T47D (cell line): Measurements from ENCODE around the gene LMBR1.
A peak's percentile ranks its signal among the peaks of the same experiment; 100 is the strongest.
"Not testable (repeated sequence)": the region's sequence is repeated elsewhere in the genome, so short reads cannot be mapped to it uniquely, and the experiment has no call there.

Source experiments
- DNase-seq, 2 experiments: peaks; one replicate each; pipeline versions ENCODE4 v3.0.0 to v3.0.0-alpha.2; 2011 to 2012; ENCODE audit warnings: low read depth in 1 of 2, low spot score in 1 of 2
- JUND ChIP-seq: IDR thresholded peaks from 2 replicates; pipeline ENCODE4 v1.6.1; 2012; ENCODE audit warnings: low read depth
- in situ Hi-C: cut with HindIII; loops from 2 replicates; pipeline ENCODE4 v1.10.0; 2016; ENCODE audit warnings: low sequenced_read_pairs, low pct_unique_long_range_greater_than_20kb

Gene LMBR1

DNA sequence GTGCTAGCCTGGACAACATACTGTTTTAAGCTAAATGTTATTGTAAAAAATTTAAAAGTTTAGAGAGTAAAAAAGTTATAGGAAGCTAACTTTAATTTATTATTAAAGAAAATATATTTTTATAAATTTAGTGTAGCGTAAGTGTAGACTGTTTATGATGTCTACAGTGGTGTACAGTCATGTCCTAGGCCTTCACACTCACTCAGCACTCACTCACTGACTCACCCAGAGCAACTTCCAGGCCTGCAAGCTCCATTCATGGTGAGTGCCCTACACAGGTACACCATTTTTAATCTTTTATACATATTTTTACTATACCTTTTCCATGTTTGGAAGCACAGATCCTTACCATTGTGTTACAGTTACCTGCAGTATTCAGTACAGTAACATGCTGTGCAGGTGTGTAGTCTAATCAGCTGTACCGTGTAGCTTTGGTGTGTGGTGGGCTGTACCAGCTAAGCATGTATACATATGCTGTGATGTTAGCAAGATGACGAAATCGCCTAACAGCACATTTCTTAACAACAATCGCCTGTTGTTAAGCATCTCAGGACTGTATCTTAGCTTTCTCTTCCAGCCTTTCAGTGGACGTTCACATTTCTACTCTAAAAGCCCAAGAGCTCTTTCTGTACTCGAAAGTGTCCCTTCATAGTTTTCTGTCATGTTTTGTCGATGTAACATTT is 240.0 kb downstream of the LMBR1 start:
- in situ Hi-C loops, result no loop called here
- no peak for DNase-seq
- TF ChIP-seq JUND, result no peak

DNA sequence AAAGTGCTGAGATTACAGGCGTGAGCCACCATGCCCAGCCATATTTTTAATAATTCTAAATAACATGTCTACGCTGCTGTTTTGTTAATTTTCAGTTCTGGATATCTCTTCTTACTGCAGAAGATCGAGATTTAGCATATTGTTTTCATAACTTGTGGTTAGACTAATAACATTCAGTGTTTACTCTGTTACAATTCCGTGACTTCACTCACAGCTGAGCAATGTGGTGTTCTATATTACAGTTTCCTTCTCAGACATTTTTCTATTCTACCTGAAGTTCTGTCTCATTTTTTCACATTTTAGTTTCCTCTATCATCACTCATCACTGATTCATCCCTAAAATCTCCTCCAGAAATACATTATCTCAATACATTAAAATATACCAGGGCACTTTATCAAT is 241.5 kb downstream of the LMBR1 start:
- no peak for TF ChIP-seq JUND
- in situ Hi-C loops, result no loop called here
- DNase-seq, result no peak

DNA sequence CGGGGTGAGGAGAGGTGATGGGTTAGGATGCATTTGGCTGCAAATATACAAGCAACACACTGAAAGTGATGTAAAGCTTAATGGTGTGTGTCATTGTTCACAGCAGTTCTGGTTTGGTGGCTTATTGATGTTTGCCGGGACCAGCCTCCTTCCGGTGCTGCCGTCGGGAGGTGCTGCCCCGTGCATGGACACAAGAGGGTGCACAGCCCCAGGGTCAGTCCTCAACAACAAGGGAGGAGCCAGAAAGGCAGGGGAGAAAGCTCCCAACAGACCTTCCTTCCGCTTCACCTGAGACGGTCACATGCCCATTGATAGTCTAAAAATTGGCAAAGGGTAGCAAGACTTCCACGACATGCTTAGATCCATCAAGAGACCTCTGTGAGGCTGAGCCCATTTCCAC is 242.9 kb downstream of the LMBR1 start:
- in situ Hi-C loops, result no loop called here
- no peak for TF ChIP-seq JUND
- peak in 1 of 2 experiments; percentile 52 for DNase-seq

DNA sequence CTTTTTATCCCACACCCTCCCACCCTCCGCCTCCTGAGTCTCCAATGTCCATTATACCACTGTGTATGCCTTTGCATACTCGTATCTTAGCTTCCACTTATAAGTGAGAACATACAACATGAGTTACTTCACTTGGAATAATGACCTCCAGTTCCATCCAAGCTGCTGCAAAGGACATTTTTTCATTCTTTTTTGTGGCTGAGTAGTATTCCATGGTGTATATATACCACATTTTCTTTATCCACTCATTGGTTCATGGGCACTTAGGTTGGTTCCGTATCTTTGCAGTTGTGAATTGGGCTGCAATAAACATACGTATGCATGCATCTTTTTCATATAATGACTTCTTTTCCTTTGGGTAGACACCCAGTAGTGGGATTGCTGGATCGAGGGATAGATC is 245.7 kb downstream of the LMBR1 start:
- in situ Hi-C loops, DNase-seq: not testable (repeated sequence)

DNA sequence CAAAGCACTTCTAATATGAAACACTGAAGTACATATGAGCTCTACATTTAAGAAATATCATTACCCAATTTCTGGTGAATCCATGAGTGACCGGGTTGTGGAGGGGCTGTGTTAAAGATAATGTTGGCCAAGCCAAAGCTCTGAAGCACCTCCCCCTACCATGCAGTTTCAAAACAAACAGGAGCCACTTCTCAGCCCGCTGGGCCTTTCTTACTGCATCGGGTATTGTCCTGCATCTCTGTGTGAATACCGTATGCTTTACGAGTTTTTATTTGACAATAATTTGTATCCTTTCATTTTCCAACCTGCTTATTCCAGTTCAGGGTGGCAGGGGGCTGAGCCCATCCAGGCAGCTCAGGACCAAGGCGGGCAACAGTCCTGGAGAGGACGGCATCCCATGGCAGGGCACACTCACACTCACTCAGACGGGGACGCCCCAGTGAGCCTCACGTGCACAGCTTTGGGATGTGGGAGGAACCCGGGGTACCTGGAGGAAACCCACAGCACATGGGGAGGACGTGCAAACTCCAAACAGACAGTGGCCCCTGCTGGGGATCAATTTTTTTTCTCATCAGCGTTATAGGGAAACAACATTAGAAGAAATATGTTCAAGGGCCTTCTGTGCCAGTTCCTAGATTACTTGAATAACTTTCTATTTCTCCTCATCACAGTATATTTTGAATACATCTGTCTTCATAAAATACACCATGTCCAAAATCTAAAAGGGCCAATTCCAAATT is 250.5 kb downstream of the LMBR1 start:
- no peak for DNase-seq
- in situ Hi-C loops, result no loop called here
- TF ChIP-seq JUND, result no peak

DNA sequence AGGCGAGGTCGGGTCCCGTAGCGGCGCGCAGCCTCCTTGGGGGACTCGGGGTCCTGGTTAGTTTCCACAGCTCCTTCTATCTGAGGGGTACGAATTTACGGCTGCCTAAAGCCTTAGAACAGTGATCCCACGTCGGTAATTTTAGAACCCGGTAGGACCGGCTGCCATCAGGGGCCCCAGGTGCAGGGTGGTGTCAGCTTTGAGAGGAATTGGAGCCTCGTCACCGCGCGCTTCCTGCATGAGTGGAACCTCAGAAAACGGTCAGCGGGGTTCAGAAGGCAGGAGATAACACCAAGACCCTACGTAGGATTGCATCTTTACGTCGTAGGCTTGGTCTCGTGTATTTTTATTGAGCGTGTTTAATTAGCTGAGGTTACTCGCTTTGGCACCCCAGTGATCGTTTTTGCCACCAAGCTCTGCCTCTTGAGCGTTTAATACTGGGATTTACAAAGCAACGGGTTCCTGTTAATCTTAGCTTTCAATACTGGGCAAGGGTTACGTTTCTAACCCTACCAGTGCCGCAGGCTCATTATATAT is 252.0 kb downstream of the LMBR1 start:
- peak; percentile 23 to 38 for DNase-seq
- TF ChIP-seq JUND, result no peak
- in situ Hi-C loops, result no loop called here

DNA sequence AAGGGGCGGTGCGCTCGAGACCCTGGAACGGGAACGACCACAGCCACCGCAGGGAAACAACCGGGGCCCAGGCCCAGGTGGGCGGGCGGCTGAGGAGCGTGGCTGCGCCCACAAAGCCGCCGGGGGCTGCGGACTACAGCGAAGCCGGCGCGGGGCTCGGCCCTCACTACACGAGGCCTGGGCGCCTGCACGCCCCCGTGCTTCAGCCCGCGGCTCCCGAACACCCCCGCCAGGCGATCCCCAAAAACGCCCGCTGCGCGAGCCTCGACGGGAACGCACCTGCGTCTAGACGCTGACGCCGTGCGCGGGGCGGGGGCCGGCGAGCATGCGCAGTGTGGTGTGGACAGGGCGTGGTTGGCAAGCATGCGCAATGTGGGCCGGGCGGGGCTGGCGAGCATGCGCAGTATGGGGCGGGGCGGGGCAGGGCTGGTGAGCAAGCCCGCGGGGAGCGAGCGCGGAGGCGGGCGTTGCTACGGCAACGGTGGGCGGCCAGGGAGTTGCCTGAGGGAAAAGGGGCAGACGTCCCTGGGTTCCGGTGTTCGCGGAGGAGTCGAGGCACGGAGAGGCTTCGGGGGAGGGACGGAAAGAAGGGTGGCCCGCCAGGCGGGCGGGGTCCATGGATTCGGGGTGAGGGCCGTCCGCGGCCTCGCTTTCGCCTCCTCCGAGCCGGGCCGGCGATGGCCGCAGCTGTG is 252.6 kb downstream of the LMBR1 start, which contains the start of gene RNF32:
TSS of gene RNF32 (plus strand) at position 518 of the 692 bp plus-strand sequence. CDS start 3,104 bp downstream, outside the sequence.
- in situ Hi-C loops, result no loop called here
- no peak for TF ChIP-seq JUND
- DNase-seq, result peak; percentile 85 to 93

DNA sequence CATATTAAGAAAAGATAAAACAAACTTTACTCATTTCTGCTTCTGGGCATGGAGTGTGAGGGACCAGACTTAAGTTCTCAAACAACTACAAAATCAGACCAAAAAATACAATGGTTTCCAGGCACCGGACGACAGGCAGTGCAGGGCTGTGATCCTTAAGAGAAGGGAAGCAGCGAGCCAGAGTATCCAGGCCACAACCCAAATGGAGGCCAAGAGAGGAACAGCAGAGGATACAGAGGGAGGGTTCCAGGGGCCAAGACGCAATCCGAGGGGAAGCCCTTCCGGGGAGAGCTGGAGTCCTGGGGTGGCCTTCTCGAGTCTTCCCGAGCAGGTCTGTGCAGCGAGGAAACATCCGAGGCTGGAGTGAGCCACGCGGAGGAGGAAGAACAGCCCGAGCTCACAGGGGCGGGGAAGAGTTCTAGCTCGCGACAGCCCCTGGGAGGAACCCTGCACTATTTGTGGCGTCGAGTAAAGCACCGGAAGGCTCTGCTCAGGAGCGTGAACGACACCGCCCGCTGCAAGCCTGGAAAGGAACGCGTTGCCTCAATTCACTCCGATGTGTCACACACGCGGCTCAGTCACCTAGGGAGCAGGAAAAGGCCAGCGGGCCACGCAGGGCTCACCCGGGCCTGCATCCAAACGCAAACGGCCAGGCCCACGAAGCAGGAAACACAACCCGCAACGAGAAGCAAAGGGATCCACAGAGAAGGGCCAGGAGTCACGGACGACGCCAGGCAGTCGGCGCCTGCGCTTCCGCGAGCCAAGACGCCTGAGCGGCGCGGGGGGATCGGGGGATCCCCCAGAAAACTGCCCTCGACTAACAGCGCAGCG is 253.3 kb downstream of the LMBR1 start:
- DNase-seq, result no peak
- no peak for TF ChIP-seq JUND
- in situ Hi-C loops, result no loop called here

DNA sequence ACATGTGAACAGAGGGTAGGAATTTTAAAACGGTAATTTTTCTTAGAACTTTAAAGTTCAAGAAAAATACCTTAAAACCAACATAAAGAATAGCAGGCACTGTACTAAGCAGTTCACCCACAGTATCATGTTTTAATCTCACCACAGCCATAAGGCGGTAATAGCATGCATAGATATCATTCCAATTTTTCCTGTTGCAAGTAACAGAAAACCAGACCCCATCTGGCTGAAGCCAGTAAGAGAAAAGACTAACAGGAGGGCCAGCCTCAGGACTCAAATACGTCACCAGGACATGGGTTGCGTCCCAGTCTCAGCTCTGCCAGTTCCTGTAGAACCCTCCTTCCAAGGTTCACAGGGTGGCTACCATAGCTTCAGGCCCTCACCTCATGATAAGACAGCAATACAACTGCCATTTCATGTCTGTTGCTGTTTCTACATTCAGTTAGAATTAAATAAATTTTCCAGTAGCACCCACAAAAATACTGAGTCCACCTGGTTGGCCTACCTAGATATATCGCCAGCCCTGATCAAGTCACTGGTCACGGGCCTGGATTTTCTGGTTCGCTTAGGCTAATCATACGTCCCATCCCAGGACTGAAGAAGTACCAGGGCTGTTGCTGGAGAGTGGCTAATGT is 254.4 kb downstream of the LMBR1 start:
- in situ Hi-C loops, result no loop called here
- TF ChIP-seq JUND, result no peak

DNA sequence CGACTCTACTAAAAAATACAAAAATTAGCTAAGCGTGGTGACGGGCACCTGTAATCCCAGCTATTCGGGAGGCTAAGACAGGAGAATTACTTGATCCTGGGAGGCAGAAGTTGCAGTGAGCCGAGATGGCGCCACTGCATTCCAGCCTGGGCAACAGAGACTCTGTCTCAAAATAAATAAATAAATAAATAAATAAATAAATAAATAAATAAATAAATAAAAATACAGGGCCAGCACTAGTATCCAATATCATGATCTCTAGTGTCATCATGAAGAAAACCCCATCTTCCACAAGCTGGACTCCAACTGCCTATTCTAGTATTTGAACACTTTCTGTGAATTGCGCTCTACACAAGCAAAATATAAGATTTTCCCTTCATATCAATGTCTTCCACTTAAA is 255.9 kb downstream of the LMBR1 start:
- DNase-seq, in situ Hi-C loops: not testable (repeated sequence)

More for the DNA sequence above, 254.4 kb downstream of the LMBR1 start:
- DNase-seq, result no peak

DNA sequence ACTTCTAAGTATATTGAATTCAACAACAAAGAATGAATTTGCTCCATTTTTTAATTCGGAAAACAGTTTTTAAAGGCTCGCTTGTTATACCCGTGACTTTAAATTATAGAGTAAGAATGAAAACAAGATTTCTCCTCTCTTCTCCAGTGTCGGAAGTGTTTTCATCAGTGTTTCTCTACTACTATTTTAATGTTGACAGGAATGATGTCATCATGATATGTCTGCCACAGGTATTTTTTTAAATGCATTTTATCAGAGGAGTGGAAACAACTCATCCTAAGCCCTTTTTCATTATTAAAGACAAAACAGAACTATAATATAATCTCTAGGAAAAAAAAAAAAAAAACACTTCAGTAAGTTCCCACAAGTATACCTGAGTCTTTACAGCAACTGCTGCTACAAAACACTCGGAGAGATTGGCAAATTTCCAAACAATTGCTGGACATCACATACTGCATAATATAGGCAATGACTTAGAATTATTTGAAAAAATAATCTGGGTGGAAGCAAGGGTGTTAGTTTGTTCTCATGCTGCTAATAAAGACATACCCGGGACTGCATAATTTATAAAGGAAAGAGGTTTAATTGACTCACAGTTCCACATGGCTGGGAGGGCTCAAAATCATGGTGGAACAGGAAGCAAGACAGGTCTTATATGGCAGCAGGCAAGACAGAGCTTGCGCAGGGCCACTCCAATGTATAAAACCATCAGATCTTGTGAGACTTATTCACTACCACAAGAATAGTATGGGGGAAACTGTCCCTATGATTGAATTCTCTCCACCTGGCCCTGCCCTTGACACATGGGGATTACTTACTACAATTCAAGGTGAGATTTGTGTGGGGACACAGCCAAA is 257.2 kb downstream of the LMBR1 start:
- DNase-seq, result no peak
- in situ Hi-C loops, result no loop called here
- TF ChIP-seq JUND, result no peak
